Measurements from ENCODE around the gene GPC6.

Gene GPC6

GRCh38 chr13:93814658-93815057 is 588.1 kb downstream of the GPC6 start:
- no peaks in the 10 kb centered on the region for H3K27me3 ChIP-seq (ENCODE audit: insufficient read depth, poor library complexity, severe bottlenecking)
- TF ChIP-seq SPI1 (IDR thresholded peaks at IDR 0.05; ENCODE audit: borderline replicate concordance, low read depth) (no peak), CTCF (IDR thresholded peaks at IDR 0.05; ENCODE audit: insufficient read depth, low read length) (no peak), POLR2AphosphoS5 (IDR thresholded peaks at IDR 0.05; ENCODE audit: low read depth) (no peak), REST (IDR thresholded peaks at IDR 0.05; ENCODE audit: insufficient replicate concordance, low read depth) (no peak), GABPA (IDR thresholded peaks at IDR 0.05; ENCODE audit: low read depth) (no peak)
- DNase-seq (ENCODE audit: low read depth in 1 of 2, low spot score in 1 of 2): no peak
- H3K27ac ChIP-seq (replicated peaks): no peak overlapping the region
- no peak overlapping the region for H3K4me3 ChIP-seq (replicated peaks; ENCODE audit: insufficient read depth, low read length)

- H3K4me3 ChIP-seq (replicated peaks; ENCODE audit: insufficient read depth, low read length): no peak overlapping the region
- DNase-seq (ENCODE audit: low read depth in 1 of 2, low spot score in 1 of 2): no peak
- no peak for TF ChIP-seq POLR2AphosphoS5 (IDR thresholded peaks at IDR 0.05; ENCODE audit: low read depth)
- no peak for TF ChIP-seq GABPA (IDR thresholded peaks at IDR 0.05; ENCODE audit: low read depth)
- TF ChIP-seq CTCF (IDR thresholded peaks at IDR 0.05; ENCODE audit: insufficient read depth, low read length): no peak
- no peak for TF ChIP-seq REST (IDR thresholded peaks at IDR 0.05; ENCODE audit: insufficient replicate concordance, low read depth)
- TF ChIP-seq SPI1 (IDR thresholded peaks at IDR 0.05; ENCODE audit: borderline replicate concordance, low read depth): no peak
- no peak overlapping the region for H3K27ac ChIP-seq (replicated peaks)
- no peaks in the 10 kb centered on the region for H3K27me3 ChIP-seq (ENCODE audit: insufficient read depth, poor library complexity, severe bottlenecking)
These were observed 591.7 kb downstream of the GPC6 start for GRCh38 chr13:93818345-93818744.

GRCh38 chr13:93819331-93819890 is 592.8 kb downstream of the GPC6 start:
- Histone ChIP-seq H3K4me3 (replicated peaks; ENCODE audit: insufficient read depth, low read length) (no peak overlapping the region), H3K27ac (replicated peaks) (no peak overlapping the region), H3K27me3 (ENCODE audit: insufficient read depth, poor library complexity, severe bottlenecking) (no peaks in the 10 kb centered on the region)
- TF ChIP-seq POLR2AphosphoS5 (IDR thresholded peaks at IDR 0.05; ENCODE audit: low read depth) (no peak), SPI1 (IDR thresholded peaks at IDR 0.05; ENCODE audit: borderline replicate concordance, low read depth) (no peak), REST (IDR thresholded peaks at IDR 0.05; ENCODE audit: insufficient replicate concordance, low read depth) (no peak), CTCF (IDR thresholded peaks at IDR 0.05; ENCODE audit: insufficient read depth, low read length) (no peak), GABPA (IDR thresholded peaks at IDR 0.05; ENCODE audit: low read depth) (no peak)
- DNase-seq (ENCODE audit: low read depth in 1 of 2, low spot score in 1 of 2): no peak

Measured in HL-60 (cell line).